Measurements from ENCODE around the gene GCG. TPM values are rescaled to one million over a fixed set of nuclear protein-coding genes. Genes with fewer than 3 reads are reported as not detected.

GCG gene
- total RNA-seq, 1 donor from 2014 or later: not detected

- peaks cover 21% of the 10 kb centered on the region for H3K4me1 Mint-ChIP-seq (ENCODE audit: low read depth)
- DNase-seq (ENCODE audit: low spot score): no peak
- H3K27ac Mint-ChIP-seq: no peak overlapping the region
- H3K4me3 Mint-ChIP-seq: no peak overlapping the region
- intact Hi-C loops (cut with micrococcal nuclease): loop anchor here (10.0 kb wide), 1 partner anchor 853 kb away; no protein-coding TSS in a partner anchor
- H3K36me3 Mint-ChIP-seq (ENCODE audit: low read depth): no peaks in the 10 kb centered on the region
- H3K9me3 Mint-ChIP-seq: no peaks in the 10 kb centered on the region
- peaks cover 12% of the 10 kb centered on the region for H3K27me3 Mint-ChIP-seq (ENCODE audit: insufficient read depth)
Measured at GRCh38 chr2:162127422-162127821, 24.6 kb downstream of the GCG start.

DNA sequence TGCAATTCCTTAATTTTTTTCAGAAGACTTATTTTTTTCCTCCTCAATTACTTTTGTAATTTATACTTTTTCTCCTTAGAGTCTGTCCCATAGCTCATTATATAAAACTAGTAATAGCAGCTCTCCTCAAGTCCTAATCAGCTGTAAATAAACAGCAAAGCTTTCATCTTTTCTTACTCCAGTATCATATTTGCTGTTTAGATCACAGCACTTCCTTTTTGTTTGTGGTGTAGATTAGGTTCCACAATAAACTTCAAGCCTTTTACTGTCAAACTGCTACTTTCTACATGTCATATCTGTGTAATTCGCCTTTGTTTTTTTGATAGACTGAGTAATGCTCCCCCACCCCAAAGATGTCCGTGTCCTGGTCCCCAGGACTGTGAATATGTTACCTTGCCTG lies 25.5 kb downstream of the GCG start:
- DNase-seq (ENCODE audit: low spot score): no peak
- intact Hi-C loops (cut with micrococcal nuclease): loop anchor here (10.0 kb wide), 1 partner anchor 852 kb away; no protein-coding TSS in a partner anchor
- Mint-ChIP-seq H3K9me3 (no peaks in the 10 kb centered on the region), H3K4me1 (ENCODE audit: low read depth) (peaks cover 21% of the 10 kb centered on the region), H3K36me3 (ENCODE audit: low read depth) (no peaks in the 10 kb centered on the region), H3K4me3 (no peak overlapping the region), H3K27ac (no peak overlapping the region), H3K27me3 (ENCODE audit: insufficient read depth) (peaks cover 9% of the 10 kb centered on the region)

- H3K9me3 Mint-ChIP-seq: no peaks in the 10 kb centered on the region
- no peak overlapping the region for H3K27ac Mint-ChIP-seq
- no peak overlapping the region for H3K4me3 Mint-ChIP-seq
- peaks cover 21% of the 10 kb centered on the region for H3K4me1 Mint-ChIP-seq (ENCODE audit: low read depth)
- no peaks in the 10 kb centered on the region for H3K36me3 Mint-ChIP-seq (ENCODE audit: low read depth)
- H3K27me3 Mint-ChIP-seq (ENCODE audit: insufficient read depth): peaks cover 9% of the 10 kb centered on the region
- intact Hi-C loops (cut with micrococcal nuclease): loop anchor here (10.0 kb wide), 1 partner anchor 851 kb away; no protein-coding TSS in a partner anchor
- DNase-seq (ENCODE audit: low spot score): no peak
Measured at GRCh38 chr2:162126111-162126519, 25.9 kb downstream of the GCG start.

DNA sequence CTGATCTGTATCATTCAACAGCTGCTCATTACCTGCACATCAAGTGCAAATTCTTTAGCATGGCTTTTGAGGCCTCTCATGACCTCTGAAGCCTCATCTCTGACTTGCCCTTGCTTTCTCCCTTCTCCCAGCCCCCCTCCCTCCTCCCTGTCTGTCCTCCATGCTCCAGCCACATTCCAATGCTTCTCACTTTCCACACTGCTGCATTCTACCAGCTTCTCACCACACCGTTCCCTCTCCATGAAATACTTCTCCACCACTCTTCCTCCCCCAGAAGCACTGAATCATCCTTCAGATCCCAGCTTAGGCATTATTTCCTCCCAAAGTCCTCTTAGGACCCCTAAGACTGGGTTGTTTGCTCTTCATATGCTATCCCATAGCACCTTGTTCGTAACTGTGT lies 26.9 kb downstream of the GCG start:
- no peak overlapping the region for H3K4me3 Mint-ChIP-seq
- no peak overlapping the region for H3K27ac Mint-ChIP-seq
- intact Hi-C loops (cut with micrococcal nuclease): loop anchor here (2.0 to 10.0 kb wide), 2 partner anchors 66 to 850 kb away; no protein-coding TSS in a partner anchor
- no peak for DNase-seq (ENCODE audit: low spot score)
- H3K4me1 Mint-ChIP-seq (ENCODE audit: low read depth): peaks cover 21% of the 10 kb centered on the region
- H3K27me3 Mint-ChIP-seq (ENCODE audit: insufficient read depth): peaks cover 7% of the 10 kb centered on the region
- H3K9me3 Mint-ChIP-seq: no peaks in the 10 kb centered on the region
- H3K36me3 Mint-ChIP-seq (ENCODE audit: low read depth): no peaks in the 10 kb centered on the region

GRCh38 chr2:162123806-162124758 lies 28.0 kb downstream of the GCG start:
- intact Hi-C loops (cut with micrococcal nuclease): loop anchor here (1.0 to 10.0 kb wide), 10 partner anchors 52 to 902 kb away; no protein-coding TSS in a partner anchor
- Mint-ChIP-seq H3K27ac (no peak overlapping the region), H3K27me3 (ENCODE audit: insufficient read depth) (no peaks in the 10 kb centered on the region), H3K36me3 (ENCODE audit: low read depth) (no peaks in the 10 kb centered on the region), H3K4me3 (no peak overlapping the region), H3K4me1 (ENCODE audit: low read depth) (peaks cover 21% of the 10 kb centered on the region), H3K9me3 (no peaks in the 10 kb centered on the region)
- no peak for DNase-seq (ENCODE audit: low spot score)

- intact Hi-C loops (cut with micrococcal nuclease): no loop called here
- peaks cover 13% of the 10 kb centered on the region for H3K36me3 Mint-ChIP-seq (ENCODE audit: low read depth)
- no peak overlapping the region for H3K27ac Mint-ChIP-seq
- no peak overlapping the region for H3K4me3 Mint-ChIP-seq
- H3K9me3 Mint-ChIP-seq: peaks cover 23% of the 10 kb centered on the region
- no peak for DNase-seq (ENCODE audit: low spot score)
- H3K4me1 Mint-ChIP-seq (ENCODE audit: low read depth): peaks cover 10% of the 10 kb centered on the region
- H3K27me3 Mint-ChIP-seq (ENCODE audit: insufficient read depth): no peaks in the 10 kb centered on the region
Measured at GRCh38 chr2:162118166-162119031, 33.6 kb downstream of the GCG start.

- H3K4me1 Mint-ChIP-seq (ENCODE audit: low read depth): peaks cover 14% of the 10 kb centered on the region
- no peak for DNase-seq (ENCODE audit: low spot score)
- intact Hi-C loops (cut with micrococcal nuclease): no loop called here
- H3K36me3 Mint-ChIP-seq (ENCODE audit: low read depth): peaks cover 13% of the 10 kb centered on the region
- no peaks in the 10 kb centered on the region for H3K27me3 Mint-ChIP-seq (ENCODE audit: insufficient read depth)
- no peak overlapping the region for H3K4me3 Mint-ChIP-seq
- no peak overlapping the region for H3K27ac Mint-ChIP-seq
- peaks cover 23% of the 10 kb centered on the region for H3K9me3 Mint-ChIP-seq
Measured at GRCh38 chr2:162116352-162116751, 35.7 kb downstream of the GCG start.

GRCh38 chr2:162115076-162115475 lies 37.0 kb downstream of the GCG start:
- Mint-ChIP-seq H3K27me3 (ENCODE audit: insufficient read depth) (no peaks in the 10 kb centered on the region), H3K4me3 (no peak overlapping the region), H3K4me1 (ENCODE audit: low read depth) (peaks cover 14% of the 10 kb centered on the region), H3K36me3 (ENCODE audit: low read depth) (peaks cover 13% of the 10 kb centered on the region), H3K9me3 (peaks cover 23% of the 10 kb centered on the region), H3K27ac (no peak overlapping the region)
- intact Hi-C loops (cut with micrococcal nuclease): no loop called here
- DNase-seq (ENCODE audit: low spot score): no peak

DNA sequence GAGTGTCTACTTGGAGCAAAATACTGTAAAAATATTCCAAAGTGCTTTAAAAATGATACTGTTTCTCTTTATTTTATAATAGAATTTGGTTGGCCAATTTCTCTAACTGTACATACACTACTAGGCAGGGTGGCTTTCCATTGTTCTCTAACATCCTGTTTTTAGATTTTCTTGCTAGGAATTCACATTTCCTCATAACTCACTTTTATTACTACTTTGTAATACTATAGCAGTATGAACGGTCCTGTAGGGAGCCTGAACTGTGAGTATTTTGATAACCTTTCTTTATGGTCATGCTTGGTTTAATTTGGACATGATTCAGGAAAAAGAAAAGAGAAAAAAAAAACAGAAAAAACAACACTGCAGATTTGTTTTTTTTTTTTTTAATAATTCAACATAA lies 37.8 kb downstream of the GCG start:
- H3K27ac Mint-ChIP-seq: no peak overlapping the region
- no peaks in the 10 kb centered on the region for H3K27me3 Mint-ChIP-seq (ENCODE audit: insufficient read depth)
- intact Hi-C loops (cut with micrococcal nuclease): no loop called here
- H3K9me3 Mint-ChIP-seq: peaks cover 23% of the 10 kb centered on the region
- H3K4me1 Mint-ChIP-seq (ENCODE audit: low read depth): peaks cover 14% of the 10 kb centered on the region
- no peak overlapping the region for H3K4me3 Mint-ChIP-seq
- no peak for DNase-seq (ENCODE audit: low spot score)
- peaks cover 13% of the 10 kb centered on the region for H3K36me3 Mint-ChIP-seq (ENCODE audit: low read depth)

DNA sequence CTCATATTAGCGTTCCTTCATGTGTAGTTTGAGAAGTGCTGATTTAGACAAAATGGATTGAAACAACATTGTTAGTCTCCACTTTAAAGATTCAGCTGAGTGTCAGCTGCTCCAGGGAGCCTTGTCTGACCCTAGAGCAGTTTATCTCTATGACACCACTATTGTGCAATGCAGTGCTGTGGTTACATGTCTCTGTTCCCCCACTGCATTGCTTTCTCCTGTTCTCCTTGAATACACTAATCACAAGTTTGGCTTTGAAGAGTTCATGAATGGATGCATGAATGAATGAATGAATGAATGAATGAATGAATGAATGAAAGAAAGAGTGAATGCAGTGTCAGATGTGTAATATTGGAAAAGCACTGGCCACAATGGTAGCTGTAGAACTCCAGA lies 38.3 kb downstream of the GCG start:
- no peak overlapping the region for H3K27ac Mint-ChIP-seq
- peaks cover 14% of the 10 kb centered on the region for H3K4me1 Mint-ChIP-seq (ENCODE audit: low read depth)
- intact Hi-C loops (cut with micrococcal nuclease): no loop called here
- no peaks in the 10 kb centered on the region for H3K27me3 Mint-ChIP-seq (ENCODE audit: insufficient read depth)
- peaks cover 13% of the 10 kb centered on the region for H3K36me3 Mint-ChIP-seq (ENCODE audit: low read depth)
- DNase-seq (ENCODE audit: low spot score): no peak
- H3K9me3 Mint-ChIP-seq: peaks cover 23% of the 10 kb centered on the region
- no peak overlapping the region for H3K4me3 Mint-ChIP-seq

- Mint-ChIP-seq H3K36me3 (ENCODE audit: low read depth) (peaks cover 13% of the 10 kb centered on the region), H3K27ac (no peak overlapping the region), H3K27me3 (ENCODE audit: insufficient read depth) (no peaks in the 10 kb centered on the region), H3K4me3 (no peak overlapping the region), H3K9me3 (peaks cover 23% of the 10 kb centered on the region), H3K4me1 (ENCODE audit: low read depth) (peaks cover 17% of the 10 kb centered on the region)
- intact Hi-C loops (cut with micrococcal nuclease): no loop called here
- no peak for DNase-seq (ENCODE audit: low spot score)
Measured at GRCh38 chr2:162113088-162113775, 38.8 kb downstream of the GCG start.
